Measurements from ENCODE around the gene USP2. TPM values are rescaled to one million over a fixed set of nuclear protein-coding genes. Genes with fewer than 3 reads are reported as not detected.
A peak's percentile ranks its signal among the peaks of the same experiment; 100 is the strongest.

USP2 gene
- total RNA-seq, 1 donor from 2014 or later, result 2.0 TPM

GRCh38 chr11:119337581-119338317, 43.7 kb downstream of the USP2 start:
- no peak overlapping the region for H3K4me3 ChIP-seq (ENCODE audit: low read depth, low read length)
- DNase-seq (ENCODE audit: low read depth), result no peak

GRCh38 chr11:119336744-119337469, 44.6 kb downstream of the USP2 start:
- DNase-seq (ENCODE audit: low read depth), result no peak
- H3K27me3 ChIP-seq (ENCODE audit: control insufficient read depth, insufficient read depth, low read length), result peaks cover 27% of the 10 kb centered on the region
- no peaks in the 10 kb centered on the region for H3K36me3 ChIP-seq (ENCODE audit: control insufficient read depth, insufficient read depth, low read length)
- TF ChIP-seq CTCF (IDR thresholded peaks at IDR 0.05; ENCODE audit: insufficient read depth, low read length, poor library complexity, severe bottlenecking), result no peak
- H3K4me3 ChIP-seq (ENCODE audit: low read depth, low read length), result no peak overlapping the region

More at GRCh38 chr11:119337581-119338317, 43.7 kb downstream of the USP2 start:
- no peaks in the 10 kb centered on the region for H3K36me3 ChIP-seq (ENCODE audit: control insufficient read depth, insufficient read depth, low read length)
- H3K27me3 ChIP-seq (ENCODE audit: control insufficient read depth, insufficient read depth, low read length), result peaks cover 33% of the 10 kb centered on the region
- TF ChIP-seq CTCF (IDR thresholded peaks at IDR 0.05; ENCODE audit: insufficient read depth, low read length, poor library complexity, severe bottlenecking), result no peak

GRCh38 chr11:119335655-119336543, 45.6 kb downstream of the USP2 start:
- Histone ChIP-seq H3K36me3 (ENCODE audit: control insufficient read depth, insufficient read depth, low read length) (no peaks in the 10 kb centered on the region), H3K4me3 (ENCODE audit: low read depth, low read length) (peak overlapping the region; percentile 85), H3K27me3 (ENCODE audit: control insufficient read depth, insufficient read depth, low read length) (peaks cover 17% of the 10 kb centered on the region)
- no peak for DNase-seq (ENCODE audit: low read depth)
- TF ChIP-seq CTCF (IDR thresholded peaks at IDR 0.05; ENCODE audit: insufficient read depth, low read length, poor library complexity, severe bottlenecking), result no peak

- no peak for DNase-seq (ENCODE audit: low read depth)
- Histone ChIP-seq H3K36me3 (ENCODE audit: control insufficient read depth, insufficient read depth, low read length) (no peaks in the 10 kb centered on the region), H3K4me3 (ENCODE audit: low read depth, low read length) (peak overlapping the region; percentile 85), H3K27me3 (ENCODE audit: control insufficient read depth, insufficient read depth, low read length) (peaks cover 10% of the 10 kb centered on the region)
- TF ChIP-seq CTCF (IDR thresholded peaks at IDR 0.05; ENCODE audit: insufficient read depth, low read length, poor library complexity, severe bottlenecking), result no peak
These were observed 46.3 kb downstream of the USP2 start for GRCh38 chr11:119335091-119335654.

GRCh38 chr11:119334174-119334930, 47.1 kb downstream of the USP2 start, which contains the start of gene RNF26:
RNF26 (plus strand) TSS chr11:119334527; CDS start chr11:119335123, 596 bp downstream.
- TF ChIP-seq CTCF (IDR thresholded peaks at IDR 0.05; ENCODE audit: insufficient read depth, low read length, poor library complexity, severe bottlenecking), result no peak
- H3K27me3 ChIP-seq (ENCODE audit: control insufficient read depth, insufficient read depth, low read length), result peaks cover 3% of the 10 kb centered on the region
- H3K4me3 ChIP-seq (ENCODE audit: low read depth, low read length), result peak within 1 kb of the TSS; percentile 85
- H3K36me3 ChIP-seq (ENCODE audit: control insufficient read depth, insufficient read depth, low read length), result no peaks in the 10 kb centered on the region
- peak; percentile 90 for DNase-seq (ENCODE audit: low read depth)

Measured in kidney epithelial cell (primary cell).